ENCODE measurements around the gene LIMS2. TPM values are rescaled to one million over a fixed set of nuclear protein-coding genes. Genes with fewer than 3 reads are reported as not detected.

Gene LIMS2
- polyA plus RNA-seq, 1 experiment = 46.1 TPM

DNA sequence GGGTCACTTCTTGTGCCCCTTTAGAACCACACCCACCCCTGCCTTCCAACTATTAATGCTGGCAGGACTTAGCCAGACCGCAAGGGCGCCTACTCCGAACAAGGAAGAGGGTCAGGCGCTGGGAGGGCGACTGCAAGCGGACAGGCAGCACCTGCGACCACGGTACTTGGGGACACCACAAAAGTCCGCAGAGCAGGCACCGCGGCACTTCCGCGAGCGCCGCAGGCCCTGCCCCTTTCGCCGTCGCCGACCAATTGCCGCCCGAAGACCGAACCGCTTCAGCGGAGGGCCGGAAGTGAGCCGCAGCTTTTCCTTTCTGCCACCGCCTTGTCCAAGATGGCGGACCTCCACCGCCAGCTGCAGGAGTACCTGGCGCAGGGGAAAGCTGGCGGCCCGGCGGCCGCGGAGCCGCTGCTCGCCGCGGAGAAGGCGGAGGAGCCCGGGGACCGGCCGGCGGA lies 25.9 kb upstream of the LIMS2 start, which contains the start of gene SFT2D3:
SFT2D3 (plus strand) TSS at position 305 of the 458 bp plus-strand sequence; CDS start at position 337, 32 bp downstream.
- H3K36me3 ChIP-seq (ENCODE audit: control insufficient read depth, insufficient read depth, low read length) = peaks cover 3% of the 10 kb centered on the region
- CTCF ChIA-PET = interaction anchor here (1.3 to 4.7 kb wide), 2 partner anchors 110 to 156 kb away, joined by 4 to 18 read pairs; no protein-coding TSS in a partner anchor
- POLR2A ChIA-PET = interaction anchor here (0.8 kb wide), 1 partner anchor 64 kb away, joined by 3 read pairs; no protein-coding TSS in a partner anchor
- H3K27me3 ChIP-seq (ENCODE audit: control insufficient read depth, insufficient read depth, low read length) = no peaks in the 10 kb centered on the region
- DNase-seq (ENCODE audit: low read depth) = no peak
- peak within 1 kb of the TSS; percentile 56 for H3K4me3 ChIP-seq (ENCODE audit: low read depth, low read length)
- TF ChIP-seq, protein P1, sequence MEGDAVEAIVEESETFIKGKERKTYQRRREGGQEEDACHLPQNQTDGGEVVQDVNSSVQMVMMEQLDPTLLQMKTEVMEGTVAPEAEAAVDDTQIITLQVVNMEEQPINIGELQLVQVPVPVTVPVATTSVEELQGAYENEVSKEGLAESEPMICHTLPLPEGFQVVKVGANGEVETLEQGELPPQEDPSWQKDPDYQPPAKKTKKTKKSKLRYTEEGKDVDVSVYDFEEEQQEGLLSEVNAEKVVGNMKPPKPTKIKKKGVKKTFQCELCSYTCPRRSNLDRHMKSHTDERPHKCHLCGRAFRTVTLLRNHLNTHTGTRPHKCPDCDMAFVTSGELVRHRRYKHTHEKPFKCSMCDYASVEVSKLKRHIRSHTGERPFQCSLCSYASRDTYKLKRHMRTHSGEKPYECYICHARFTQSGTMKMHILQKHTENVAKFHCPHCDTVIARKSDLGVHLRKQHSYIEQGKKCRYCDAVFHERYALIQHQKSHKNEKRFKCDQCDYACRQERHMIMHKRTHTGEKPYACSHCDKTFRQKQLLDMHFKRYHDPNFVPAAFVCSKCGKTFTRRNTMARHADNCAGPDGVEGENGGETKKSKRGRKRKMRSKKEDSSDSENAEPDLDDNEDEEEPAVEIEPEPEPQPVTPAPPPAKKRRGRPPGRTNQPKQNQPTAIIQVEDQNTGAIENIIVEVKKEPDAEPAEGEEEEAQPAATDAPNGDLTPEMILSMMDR (IDR thresholded peaks at IDR 0.05; ENCODE audit: insufficient read depth, low read depth, low read length) = no peak

GRCh38 chr2:127700527-127701192 lies 25.3 kb upstream of the LIMS2 start:
- no peaks in the 10 kb centered on the region; the same call in 1 of the 2 replicates for H3K36me3 ChIP-seq (ENCODE audit: control insufficient read depth, insufficient read depth, low read length)
- CTCF ChIA-PET = interaction anchor here (1.4 to 4.7 kb wide), 2 partner anchors 109 to 110 kb away, joined by 4 to 18 read pairs; no protein-coding TSS in a partner anchor

GRCh38 chr2:127698553-127699355 lies 23.4 kb upstream of the LIMS2 start:
- no peak overlapping the region for H3K4me3 ChIP-seq (ENCODE audit: low read depth, low read length)
- TF ChIP-seq, protein P1 (IDR thresholded peaks at IDR 0.05; ENCODE audit: insufficient read depth, low read depth, low read length) = no peak
- ChIA-PET CTCF (interaction anchor here (1.4 to 4.4 kb wide), 2 partner anchors 48 to 107 kb away, joined by 4 to 23 read pairs; no protein-coding TSS in a partner anchor), POLR2A (no interaction called here)
- no peak for DNase-seq (ENCODE audit: low read depth)
- H3K36me3 ChIP-seq (ENCODE audit: control insufficient read depth, insufficient read depth, low read length) = no peaks in the 10 kb centered on the region; the same call in 1 of the 2 replicates
- no peaks in the 10 kb centered on the region for H3K27me3 ChIP-seq (ENCODE audit: control insufficient read depth, insufficient read depth, low read length)

More at GRCh38 chr2:127700527-127701192, 25.3 kb upstream of the LIMS2 start:
- no peak for DNase-seq (ENCODE audit: low read depth)
- POLR2A ChIA-PET = no interaction called here
- H3K27me3 ChIP-seq (ENCODE audit: control insufficient read depth, insufficient read depth, low read length) = no peaks in the 10 kb centered on the region
- H3K4me3 ChIP-seq (ENCODE audit: low read depth, low read length) = peak overlapping the region; percentile 56
- TF ChIP-seq, protein P1 (IDR thresholded peaks at IDR 0.05; ENCODE audit: insufficient read depth, low read depth, low read length) = no peak

GRCh38 chr2:127697482-127698180 lies 22.3 kb upstream of the LIMS2 start:
- no peak for DNase-seq (ENCODE audit: low read depth)
- ChIA-PET POLR2A (no interaction called here), CTCF (interaction anchor here (1.3 to 4.4 kb wide), 3 partner anchors 23 to 106 kb away, joined by 3 to 23 read pairs (median 4); partner anchors contain the start of gene LIMS2)
- TF ChIP-seq, protein P1 (IDR thresholded peaks at IDR 0.05; ENCODE audit: insufficient read depth, low read depth, low read length) = no peak
- Histone ChIP-seq H3K27me3 (ENCODE audit: control insufficient read depth, insufficient read depth, low read length) (no peaks in the 10 kb centered on the region), H3K36me3 (ENCODE audit: control insufficient read depth, insufficient read depth, low read length) (no peaks in the 10 kb centered on the region), H3K4me3 (ENCODE audit: low read depth, low read length) (no peak overlapping the region)

Measured in BJ (cell line).